GM23338 (cell line): ENCODE data around the gene TOM1L2. TPM values are rescaled to one million over a fixed set of nuclear protein-coding genes. Genes with fewer than 3 reads are reported as not detected.

Source experiments
- ATAC-seq: fragments of 200-7000 bp; cut with Tn5 transposase; 3 replicates; pipeline ENCODE4 v1.9.1; 2020
- DNase-seq: peaks from one replicate; pipeline ENCODE4 v3.0.0-alpha.2; 2015; ENCODE audit warnings: low spot score
- H2AFZ ChIP-seq: fragments of 200-600 bp; sonication (generic); 2 replicates; pipeline ENCODE4 v1.8.0; 2016; ENCODE audit warnings: antibody characterized with exemption, mild to moderate bottlenecking, moderate library complexity
- H3F3A ChIP-seq: fragments of 200-600 bp; sonication (generic); replicated peaks from 2 replicates; pipeline ENCODE4 v1.8.0; 2017; ENCODE audit warnings: antibody characterized with exemption, mixed run types, low read depth
- H3K27ac ChIP-seq: fragments of 200-600 bp; sonication (generic); 2 replicates; pipeline ENCODE4 v1.6.1; 2016; ENCODE audit warnings: low read depth
- H3K27me3 ChIP-seq: fragments of 200-600 bp; sonication (generic); 2 replicates; pipeline ENCODE4 v1.8.0; 2016; ENCODE audit warnings: mild to moderate bottlenecking, mixed run types, moderate library complexity; ENCODE audit not compliant: insufficient read depth
- H3K36me3 ChIP-seq: fragments of 200-600 bp; sonication (generic); 2 replicates; pipeline ENCODE4 v1.8.0; 2016; ENCODE audit warnings: mild to moderate bottlenecking; ENCODE audit not compliant: insufficient read depth
- H3K4me1 ChIP-seq: fragments of 200-600 bp; sonication (generic); 2 replicates; pipeline ENCODE4 v1.8.0; 2016; ENCODE audit warnings: mild to moderate bottlenecking, moderate library complexity; ENCODE audit not compliant: insufficient read depth
- H3K4me2 ChIP-seq: fragments of 200-600 bp; sonication (generic); 2 replicates; pipeline ENCODE4 v1.7.1; 2017; ENCODE audit warnings: mixed run types
- H3K4me3 ChIP-seq: fragments of 200-600 bp; sonication (generic); 2 replicates; pipeline ENCODE4 v1.6.1; 2016; ENCODE audit warnings: mixed run types
- H3K79me2 ChIP-seq: fragments of 200-600 bp; sonication (generic); replicated peaks from 2 replicates; pipeline ENCODE4 v1.8.0; 2017; ENCODE audit warnings: mild to moderate bottlenecking; ENCODE audit not compliant: insufficient read depth
- H3K9me2 ChIP-seq: fragments of 200-600 bp; sonication (generic); 2 replicates; pipeline ENCODE4 v1.8.0; 2017; ENCODE audit not compliant: insufficient read depth
- H4K20me1 ChIP-seq: fragments of 200-600 bp; sonication (generic); replicated peaks from 2 replicates; pipeline ENCODE4 v1.8.0; 2017; ENCODE audit warnings: mild to moderate bottlenecking; ENCODE audit not compliant: insufficient read depth
- H3K27ac Mint-ChIP-seq: 2 replicates; pipeline ENCODE4 v1.8.0; 2020; ENCODE audit warnings: inconsistent platforms, mild to moderate bottlenecking, moderate library complexity, mixed read lengths
- H3K27me3 Mint-ChIP-seq: 3 replicates; pipeline ENCODE4 v1.8.0; 2022; ENCODE audit warnings: low read depth, mild to moderate bottlenecking, moderate library complexity, mixed read lengths, inconsistent platforms; ENCODE audit not compliant: insufficient read depth, poor library complexity
- H3K36me3 Mint-ChIP-seq: 3 replicates; pipeline ENCODE4 v1.8.0; 2021; ENCODE audit warnings: low read depth, mild to moderate bottlenecking, inconsistent platforms, moderate library complexity, mixed read lengths
- H3K4me1 Mint-ChIP-seq: 3 replicates; pipeline ENCODE4 v1.8.0; 2020; ENCODE audit warnings: mild to moderate bottlenecking, inconsistent platforms, mixed read lengths
- H3K4me3 Mint-ChIP-seq: 3 replicates; pipeline ENCODE4 v1.8.0; 2021; ENCODE audit warnings: moderate library complexity, mild to moderate bottlenecking, inconsistent platforms, mixed read lengths
- H3K9me3 Mint-ChIP-seq: 3 replicates; pipeline ENCODE4 v1.8.0; 2020; ENCODE audit warnings: moderate library complexity, mild to moderate bottlenecking, inconsistent platforms, mixed read lengths
- CREB1 ChIP-seq: fragments of 250-450 bp; sonication (Bioruptor Pico); IDR thresholded peaks from 2 replicates; pipeline ENCODE4 v1.5.0; 2020; ENCODE audit warnings: low read depth, mild to moderate bottlenecking, moderate library complexity
- ETS1 ChIP-seq: IDR thresholded peaks from 2 replicates; pipeline ENCODE4 v1.6.1; 2016; ENCODE audit warnings: antibody characterized with exemption
- EZH2 ChIP-seq: fragments of 200-600 bp; sonication (generic); IDR thresholded peaks from one replicate; pipeline ENCODE4 v1.8.0; 2017; ENCODE audit warnings: antibody characterized with exemption, mild to moderate bottlenecking, low read depth; ENCODE audit not compliant: unreplicated experiment
- EZH2phosphoT487 ChIP-seq: fragments of 200-600 bp; sonication (generic); IDR thresholded peaks from one replicate; pipeline ENCODE4 v1.8.1; 2018; ENCODE audit warnings: antibody characterized with exemption; ENCODE audit not compliant: unreplicated experiment
- JUNB ChIP-seq: IDR thresholded peaks from one replicate; pipeline ENCODE4 v1.6.1; 2016; ENCODE audit warnings: antibody characterized with exemption; ENCODE audit not compliant: unreplicated experiment
- NANOG ChIP-seq: IDR thresholded peaks from 2 replicates; pipeline ENCODE4 v1.6.1; 2016; ENCODE audit warnings: antibody characterized with exemption, borderline replicate concordance
- POLR2AphosphoS5 ChIP-seq: IDR thresholded peaks from 2 replicates; pipeline ENCODE4 v1.6.1; 2016; ENCODE audit warnings: antibody characterized with exemption, low read depth
- ZNF114 ChIP-seq: fragments of 250-450 bp; sonication (Bioruptor Pico); IDR thresholded peaks from 2 replicates; pipeline ENCODE4 v1.5.0; 2020; ENCODE audit warnings: mild to moderate bottlenecking, moderate library complexity
- polyA plus RNA-seq: library from polyadenylated mRNA; unstranded; fragments of >200 nt; fragmentation: Nextera tagmentation; extraction: Ambion mirVana; gene quantifications from 2 replicates; pipeline ENCODE4 v1.2.1, GENCODE V29; 2016
- total RNA-seq: library from RNA; depleted of rRNA; stranded (reverse); fragments of >200 nt; shearing (Covaris generic); gene quantifications from 2 replicates; pipeline ENCODE4 v1.2.3, GENCODE V29; 2014
- TF ChIP-seq, protein P1 (sequence below): fragments of 250-450 bp; sonication (Bioruptor Pico); IDR thresholded peaks from 2 replicates; pipeline ENCODE4 v1.5.0; 2020; ENCODE audit warnings: mild to moderate bottlenecking, moderate library complexity

TOM1L2 gene
- total and polyA plus RNA-seq, 2 experiments from 2014 or later, result 3.3 TPM

GRCh38 chr17:17839791-17840707 is 132.2 kb downstream of the TOM1L2 start:
- Histone ChIP-seq H3K4me2 (peak overlapping the region; percentile 93), H3F3A (peaks cover 26% of the 10 kb centered on the region), H3K27ac (peak overlapping the region; percentile 98), H3K36me3 (no peaks in the 10 kb centered on the region), H3K27me3 (no peaks in the 10 kb centered on the region), H3K9me2 (no peaks in the 10 kb centered on the region), H2AFZ (no peak overlapping the region), H3K4me1 (peaks cover 50% of the 10 kb centered on the region), H4K20me1 (peaks cover 9% of the 10 kb centered on the region), H3K79me2 (peaks cover 11% of the 10 kb centered on the region), H3K4me3 (peak overlapping the region; percentile 70)
- ATAC-seq (peak; percentile 47), DNase-seq (peak; percentile 96)
- Mint-ChIP-seq H3K27ac (peak overlapping the region; percentile 99), H3K4me1 (peaks cover 63% of the 10 kb centered on the region), H3K36me3 (peaks cover 7% of the 10 kb centered on the region), H3K9me3 (no peaks in the 10 kb centered on the region; the same call in 2 of the 3 replicates), H3K4me3 (peak overlapping the region; percentile 80), H3K27me3 (peaks cover 40% of the 10 kb centered on the region)
- no peak for TF ChIP-seq NANOG
- TF ChIP-seq POLR2AphosphoS5, result peak; percentile 85
- TF ChIP-seq ETS1, result 0 out of 2 replicates have a peak, but pooled peaks have one; percentile 20
- TF ChIP-seq ZNF114 (CRISPR knock-in tag), result no peak
- TF ChIP-seq EZH2, result no peak
- TF ChIP-seq CREB1 (CRISPR knock-in tag), result peak; percentile 90
- TF ChIP-seq JUNB, result no peak
- no peak for TF ChIP-seq EZH2phosphoT487
- TF ChIP-seq, protein P1, sequence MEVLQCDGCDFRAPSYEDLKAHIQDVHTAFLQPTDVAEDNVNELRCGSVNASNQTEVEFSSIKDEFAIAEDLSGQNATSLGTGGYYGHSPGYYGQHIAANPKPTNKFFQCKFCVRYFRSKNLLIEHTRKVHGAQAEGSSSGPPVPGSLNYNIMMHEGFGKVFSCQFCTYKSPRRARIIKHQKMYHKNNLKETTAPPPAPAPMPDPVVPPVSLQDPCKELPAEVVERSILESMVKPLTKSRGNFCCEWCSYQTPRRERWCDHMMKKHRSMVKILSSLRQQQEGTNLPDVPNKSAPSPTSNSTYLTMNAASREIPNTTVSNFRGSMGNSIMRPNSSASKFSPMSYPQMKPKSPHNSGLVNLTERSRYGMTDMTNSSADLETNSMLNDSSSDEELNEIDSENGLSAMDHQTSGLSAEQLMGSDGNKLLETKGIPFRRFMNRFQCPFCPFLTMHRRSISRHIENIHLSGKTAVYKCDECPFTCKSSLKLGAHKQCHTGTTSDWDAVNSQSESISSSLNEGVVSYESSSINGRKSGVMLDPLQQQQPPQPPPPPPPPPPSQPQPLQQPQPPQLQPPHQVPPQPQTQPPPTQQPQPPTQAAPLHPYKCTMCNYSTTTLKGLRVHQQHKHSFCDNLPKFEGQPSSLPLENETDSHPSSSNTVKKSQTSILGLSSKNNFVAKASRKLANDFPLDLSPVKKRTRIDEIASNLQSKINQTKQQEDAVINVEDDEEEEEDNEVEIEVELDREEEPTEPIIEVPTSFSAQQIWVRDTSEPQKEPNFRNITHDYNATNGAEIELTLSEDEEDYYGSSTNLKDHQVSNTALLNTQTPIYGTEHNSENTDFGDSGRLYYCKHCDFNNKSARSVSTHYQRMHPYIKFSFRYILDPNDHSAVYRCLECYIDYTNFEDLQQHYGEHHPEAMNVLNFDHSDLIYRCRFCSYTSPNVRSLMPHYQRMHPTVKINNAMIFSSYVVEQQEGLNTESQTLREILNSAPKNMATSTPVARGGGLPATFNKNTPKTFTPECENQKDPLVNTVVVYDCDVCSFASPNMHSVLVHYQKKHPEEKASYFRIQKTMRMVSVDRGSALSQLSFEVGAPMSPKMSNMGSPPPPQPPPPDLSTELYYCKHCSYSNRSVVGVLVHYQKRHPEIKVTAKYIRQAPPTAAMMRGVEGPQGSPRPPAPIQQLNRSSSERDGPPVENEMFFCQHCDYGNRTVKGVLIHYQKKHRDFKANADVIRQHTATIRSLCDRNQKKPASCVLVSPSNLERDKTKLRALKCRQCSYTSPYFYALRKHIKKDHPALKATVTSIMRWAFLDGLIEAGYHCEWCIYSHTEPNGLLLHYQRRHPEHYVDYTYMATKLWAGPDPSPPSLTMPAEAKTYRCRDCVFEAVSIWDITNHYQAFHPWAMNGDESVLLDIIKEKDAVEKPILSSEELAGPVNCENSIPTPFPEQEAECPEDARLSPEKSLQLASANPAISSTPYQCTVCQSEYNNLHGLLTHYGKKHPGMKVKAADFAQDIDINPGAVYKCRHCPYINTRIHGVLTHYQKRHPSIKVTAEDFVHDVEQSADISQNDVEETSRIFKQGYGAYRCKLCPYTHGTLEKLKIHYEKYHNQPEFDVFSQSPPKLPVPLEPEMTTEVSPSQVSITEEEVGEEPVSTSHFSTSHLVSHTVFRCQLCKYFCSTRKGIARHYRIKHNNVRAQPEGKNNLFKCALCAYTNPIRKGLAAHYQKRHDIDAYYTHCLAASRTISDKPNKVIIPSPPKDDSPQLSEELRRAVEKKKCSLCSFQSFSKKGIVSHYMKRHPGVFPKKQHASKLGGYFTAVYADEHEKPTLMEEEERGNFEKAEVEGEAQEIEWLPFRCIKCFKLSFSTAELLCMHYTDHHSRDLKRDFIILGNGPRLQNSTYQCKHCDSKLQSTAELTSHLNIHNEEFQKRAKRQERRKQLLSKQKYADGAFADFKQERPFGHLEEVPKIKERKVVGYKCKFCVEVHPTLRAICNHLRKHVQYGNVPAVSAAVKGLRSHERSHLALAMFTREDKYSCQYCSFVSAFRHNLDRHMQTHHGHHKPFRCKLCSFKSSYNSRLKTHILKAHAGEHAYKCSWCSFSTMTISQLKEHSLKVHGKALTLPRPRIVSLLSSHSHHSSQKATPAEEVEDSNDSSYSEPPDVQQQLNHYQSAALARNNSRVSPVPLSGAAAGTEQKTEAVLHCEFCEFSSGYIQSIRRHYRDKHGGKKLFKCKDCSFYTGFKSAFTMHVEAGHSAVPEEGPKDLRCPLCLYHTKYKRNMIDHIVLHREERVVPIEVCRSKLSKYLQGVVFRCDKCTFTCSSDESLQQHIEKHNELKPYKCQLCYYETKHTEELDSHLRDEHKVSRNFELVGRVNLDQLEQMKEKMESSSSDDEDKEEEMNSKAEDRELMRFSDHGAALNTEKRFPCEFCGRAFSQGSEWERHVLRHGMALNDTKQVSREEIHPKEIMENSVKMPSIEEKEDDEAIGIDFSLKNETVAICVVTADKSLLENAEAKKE (CRISPR knock-in tag), result no peak
